HG03565 (cell line): ENCODE measurements around the gene ZFP64.

Source experiments
- ATAC-seq: cut with Tn5 transposase; IDR thresholded peaks from one replicate; pipeline ENCODE4 v1.9.1; 2021; ENCODE audit warnings: mild to moderate bottlenecking, moderate library complexity; ENCODE audit not compliant: unreplicated experiment

The ZFP64 gene

GRCh38 chr20:52110456-52110855, 81.1 kb downstream of the ZFP64 start:
- no peak for ATAC-seq

GRCh38 chr20:52105442-52106422, 85.8 kb downstream of the ZFP64 start:
- no peak for ATAC-seq

GRCh38 chr20:52104546-52105441, 86.8 kb downstream of the ZFP64 start:
- no peak for ATAC-seq

- ATAC-seq = no peak
Observed at GRCh38 chr20:52103913-52104545, 87.5 kb downstream of the ZFP64 start.

GRCh38 chr20:52103335-52103912, 88.2 kb downstream of the ZFP64 start:
- ATAC-seq = no peak

- no peak for ATAC-seq
Observed at GRCh38 chr20:52102559-52102958, 89.0 kb downstream of the ZFP64 start.

GRCh38 chr20:52102126-52102525, 89.5 kb downstream of the ZFP64 start:
- ATAC-seq = no peak
